SK-MEL-5 (cell line): ENCODE data around the gene FAM163B. TPM values are rescaled to one million over a fixed set of nuclear protein-coding genes. Genes with fewer than 3 reads are reported as not detected.
A peak's percentile ranks its signal among the peaks of the same experiment; 100 is the strongest.

Experiments used
- DNase-seq: peaks from one replicate; pipeline ENCODE4 v3.0.0-alpha.2; 2016; ENCODE audit warnings: low read depth, low spot score
- in situ Hi-C: cut with HindIII; loops from 2 replicates; pipeline ENCODE4 v1.10.0; 2016; ENCODE audit warnings: low sequenced_read_pairs, high pct_unique_total_duplicates, low pct_unique_long_range_greater_than_20kb
- total RNA-seq: library from RNA; depleted of rRNA; stranded (reverse); fragments of >200 nt; shearing (Covaris generic); gene quantifications from 2 replicates; pipeline ENCODE4 v1.2.3, GENCODE V29; 2014; rRNA removed

The FAM163B gene
- total RNA-seq, 1 experiment from 2014 or later, result not detected

DNA sequence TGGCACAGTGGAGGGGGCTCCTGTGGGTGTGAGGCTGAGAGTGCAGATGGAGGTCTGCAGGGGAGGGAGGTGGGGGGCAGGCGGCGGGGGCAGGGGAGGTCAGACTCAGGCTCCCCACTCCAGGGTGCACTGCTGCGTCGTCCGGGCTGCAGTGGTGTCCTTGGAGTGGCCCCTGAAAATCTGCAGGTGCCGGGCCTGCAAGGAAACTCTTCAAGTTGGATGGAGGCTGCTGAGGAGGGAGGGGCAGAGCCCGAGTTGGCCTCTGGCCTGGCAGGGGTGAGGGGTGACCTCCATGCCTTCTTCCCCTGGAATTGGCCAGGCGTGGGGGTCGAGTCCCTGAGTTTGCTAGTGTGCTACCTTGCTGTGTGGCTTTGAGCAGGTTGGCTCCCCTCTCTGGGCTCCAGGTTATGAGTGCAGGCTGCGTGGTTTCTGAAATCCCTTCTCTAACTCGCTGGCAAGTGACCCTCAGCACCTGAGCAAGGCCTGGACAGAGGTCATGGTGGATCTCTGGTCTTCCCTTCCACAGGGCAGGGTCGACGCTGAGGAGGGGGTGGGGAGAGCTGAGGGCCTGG is 73.8 kb downstream of the FAM163B start:
- no peak for DNase-seq
- in situ Hi-C loops, result no loop called here

DNA sequence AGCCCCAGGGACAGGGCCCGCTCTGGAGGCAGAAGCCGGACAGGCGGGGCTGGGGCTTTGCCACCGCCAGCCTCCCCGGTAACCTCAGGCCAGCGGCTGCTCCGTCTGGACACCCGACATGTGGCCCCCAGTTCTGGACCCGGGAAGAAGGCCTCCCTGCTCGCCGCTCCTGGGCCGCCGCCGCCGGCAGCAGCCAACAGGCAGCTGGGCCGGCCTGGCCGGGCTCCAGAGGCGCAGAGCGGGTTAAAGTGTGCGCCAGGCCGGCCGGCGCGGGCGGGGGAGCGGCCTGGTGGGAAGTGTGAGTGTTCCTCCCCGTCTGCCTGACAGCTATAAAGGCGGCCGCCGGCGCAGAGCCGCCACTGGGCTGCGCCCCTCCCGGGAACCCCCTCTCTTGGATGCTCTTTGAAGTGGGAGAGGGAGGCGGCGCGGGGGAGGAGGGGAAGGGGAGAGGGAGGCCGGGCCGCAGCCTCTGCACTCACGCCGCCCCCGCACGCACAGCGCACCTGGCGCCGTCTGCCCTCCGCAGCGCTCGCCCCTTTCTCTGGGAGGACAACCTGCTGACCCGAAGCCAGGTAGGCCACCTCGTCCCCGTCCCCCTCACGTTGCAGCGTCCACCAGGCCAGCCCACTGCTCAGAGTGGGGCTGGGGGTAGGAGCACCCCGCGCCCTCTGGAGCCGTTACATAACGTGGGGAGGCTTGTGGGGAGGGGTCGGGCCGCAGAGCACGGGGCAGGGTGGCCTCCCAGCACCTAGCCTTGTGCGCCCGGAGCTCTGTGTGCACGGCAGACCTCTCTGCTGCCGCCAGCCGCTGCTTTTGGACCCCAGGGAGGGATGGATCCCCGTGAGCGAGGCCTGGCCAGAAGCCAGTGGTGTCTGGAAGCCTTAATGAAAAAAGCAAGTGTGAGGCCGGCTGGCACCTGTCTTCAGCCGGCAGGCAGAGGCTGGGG is 74.6 kb downstream of the FAM163B start, which contains the start of gene ADAMTSL2:
Gene ADAMTSL2, plus strand, starts transcription at position 359 of the 946 bp plus-strand sequence. CDS start 2,009 bp downstream, outside the sequence.
- in situ Hi-C loops, result no loop called here
- no peak for DNase-seq

DNA sequence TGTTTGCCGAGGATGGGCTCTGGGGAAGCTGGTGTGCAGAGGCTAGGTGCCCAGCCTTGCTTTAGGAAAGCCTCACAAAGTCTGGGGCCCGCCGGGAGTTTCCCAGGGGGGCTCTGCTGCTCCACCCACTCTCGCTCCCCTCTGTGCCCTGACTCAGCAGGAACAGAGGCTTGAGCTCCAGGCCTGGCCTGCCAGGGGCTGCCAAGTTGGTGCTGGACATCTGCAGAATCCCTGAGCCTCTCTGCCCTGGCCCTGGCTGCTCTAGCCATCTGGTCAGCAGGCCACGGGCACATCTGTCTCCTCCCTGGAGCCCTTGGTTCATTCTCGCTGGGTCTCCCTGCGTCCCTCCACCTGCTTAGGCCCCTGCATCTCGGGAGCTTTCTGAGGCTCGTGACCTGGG is 75.3 kb downstream of the FAM163B start:
- in situ Hi-C loops, result no loop called here
- no peak for DNase-seq

DNA sequence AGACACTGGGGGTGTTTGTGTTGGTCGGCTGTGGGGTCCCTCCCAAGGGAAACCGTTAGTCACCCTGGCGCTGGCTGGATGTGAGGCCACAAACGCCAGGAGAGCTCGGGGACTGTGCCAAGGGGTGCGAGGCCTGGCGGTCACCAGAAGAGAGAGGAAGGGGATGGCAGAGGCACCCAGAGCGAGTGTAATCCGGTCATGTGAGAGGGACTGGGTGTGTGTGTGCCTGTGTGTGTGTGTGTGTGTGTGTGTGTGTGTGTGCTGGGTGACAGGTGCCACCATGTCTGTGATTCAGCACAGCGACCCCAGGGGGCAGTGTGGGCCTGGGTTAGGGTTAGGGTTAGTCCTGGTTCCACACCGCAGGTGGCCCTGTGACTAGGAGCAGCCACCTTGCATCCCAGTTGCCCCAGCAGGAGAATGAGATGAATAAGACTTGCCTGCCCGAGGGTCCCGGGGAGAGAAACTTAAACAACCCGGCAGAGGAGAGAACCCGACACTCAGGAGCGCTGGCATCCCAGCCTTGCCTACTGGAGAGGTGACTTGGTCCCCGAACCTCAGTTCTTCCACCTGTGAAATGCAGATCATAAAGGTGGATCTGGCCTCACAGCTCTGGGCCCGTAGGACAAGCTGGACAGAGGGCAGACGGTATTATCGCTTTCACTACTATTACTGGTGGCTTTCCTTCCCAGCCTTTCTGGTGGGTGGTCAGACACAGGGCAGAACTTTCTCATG is 76.1 kb downstream of the FAM163B start:
- in situ Hi-C loops, result no loop called here
- DNase-seq, result peak; percentile 64

DNA sequence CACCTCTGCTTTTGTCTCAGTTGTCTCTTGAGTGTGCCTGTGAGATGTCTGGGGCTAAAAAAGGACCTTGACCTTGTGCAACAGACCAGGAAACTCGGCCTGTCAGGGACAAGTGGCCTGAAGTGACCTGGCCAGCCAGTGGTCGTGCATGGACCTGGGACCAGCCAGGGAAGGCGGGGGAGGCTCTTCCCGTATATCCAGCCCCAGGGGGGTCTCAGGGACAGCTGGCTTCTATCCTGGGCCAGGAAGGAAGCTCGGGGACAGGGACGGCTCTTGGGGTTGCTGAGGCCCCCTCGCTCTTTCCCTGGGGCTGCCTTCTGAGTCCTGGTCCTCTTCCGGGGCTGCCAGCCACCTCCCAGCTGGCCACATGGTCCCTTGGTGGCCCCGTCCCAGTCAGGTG is 77.9 kb downstream of the FAM163B start:
- in situ Hi-C loops, result no loop called here
- DNase-seq, result no peak

DNA sequence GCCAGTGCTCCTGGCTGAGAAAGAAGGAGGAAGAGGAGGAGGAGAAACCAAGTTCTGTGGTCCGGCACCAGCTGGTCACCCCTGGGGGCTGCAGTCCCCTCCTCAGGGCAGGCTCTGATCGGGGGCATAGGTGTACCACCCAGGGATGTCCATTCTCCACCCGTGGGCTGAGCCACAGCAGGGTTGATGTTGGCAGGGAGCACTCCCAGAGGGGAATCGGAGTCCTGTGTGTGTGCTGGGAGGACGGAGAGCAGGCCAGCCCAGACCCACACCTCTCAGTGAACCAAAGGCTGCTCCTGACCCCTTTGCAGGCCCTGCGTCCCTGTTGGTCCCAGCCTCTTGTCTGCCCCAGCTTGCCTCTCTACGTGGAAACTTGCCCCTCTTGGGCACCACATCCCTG is 79.3 kb downstream of the FAM163B start:
- DNase-seq, result no peak
- in situ Hi-C loops, result no loop called here

DNA sequence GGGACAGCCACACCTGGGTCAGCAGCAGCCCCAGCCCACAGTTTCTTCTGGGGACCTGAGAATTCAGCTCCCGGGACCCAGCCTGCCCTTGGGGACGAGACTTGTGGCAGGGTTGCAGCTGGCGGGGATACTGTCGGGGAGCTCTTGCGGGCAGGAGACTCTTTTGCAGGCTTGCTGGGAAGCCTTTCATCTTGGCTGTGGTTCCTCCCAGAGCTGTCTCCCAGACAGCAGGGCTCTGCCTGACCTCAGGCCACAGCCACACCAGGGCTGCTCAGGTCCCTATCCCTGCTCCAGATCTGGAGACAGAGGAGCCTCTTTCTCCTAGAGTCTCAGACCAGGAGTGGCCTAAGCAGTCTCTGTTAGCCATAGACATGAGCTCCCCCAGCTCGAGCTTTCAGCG is 79.7 kb downstream of the FAM163B start:
- in situ Hi-C loops, result no loop called here
- no peak for DNase-seq

DNA sequence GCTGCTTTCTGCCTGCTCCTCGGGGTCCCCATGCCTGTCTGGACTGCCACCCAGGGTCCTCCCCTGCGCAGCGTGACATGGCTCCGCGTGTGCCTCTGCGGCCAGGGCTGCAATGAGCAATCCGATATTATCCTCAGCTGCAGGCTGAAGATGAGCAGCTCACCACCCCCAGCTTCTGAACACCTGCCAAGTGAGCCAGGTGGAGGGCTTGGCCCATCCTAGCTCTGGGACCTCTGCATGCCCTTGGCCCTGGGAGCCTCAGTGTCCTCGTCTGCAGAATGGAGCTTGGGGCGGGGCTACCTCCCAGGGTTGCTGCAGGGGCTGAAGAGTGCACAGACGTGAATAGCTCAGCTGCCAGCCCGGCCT is 80.3 kb downstream of the FAM163B start:
- DNase-seq, result no peak
- in situ Hi-C loops, result no loop called here

DNA sequence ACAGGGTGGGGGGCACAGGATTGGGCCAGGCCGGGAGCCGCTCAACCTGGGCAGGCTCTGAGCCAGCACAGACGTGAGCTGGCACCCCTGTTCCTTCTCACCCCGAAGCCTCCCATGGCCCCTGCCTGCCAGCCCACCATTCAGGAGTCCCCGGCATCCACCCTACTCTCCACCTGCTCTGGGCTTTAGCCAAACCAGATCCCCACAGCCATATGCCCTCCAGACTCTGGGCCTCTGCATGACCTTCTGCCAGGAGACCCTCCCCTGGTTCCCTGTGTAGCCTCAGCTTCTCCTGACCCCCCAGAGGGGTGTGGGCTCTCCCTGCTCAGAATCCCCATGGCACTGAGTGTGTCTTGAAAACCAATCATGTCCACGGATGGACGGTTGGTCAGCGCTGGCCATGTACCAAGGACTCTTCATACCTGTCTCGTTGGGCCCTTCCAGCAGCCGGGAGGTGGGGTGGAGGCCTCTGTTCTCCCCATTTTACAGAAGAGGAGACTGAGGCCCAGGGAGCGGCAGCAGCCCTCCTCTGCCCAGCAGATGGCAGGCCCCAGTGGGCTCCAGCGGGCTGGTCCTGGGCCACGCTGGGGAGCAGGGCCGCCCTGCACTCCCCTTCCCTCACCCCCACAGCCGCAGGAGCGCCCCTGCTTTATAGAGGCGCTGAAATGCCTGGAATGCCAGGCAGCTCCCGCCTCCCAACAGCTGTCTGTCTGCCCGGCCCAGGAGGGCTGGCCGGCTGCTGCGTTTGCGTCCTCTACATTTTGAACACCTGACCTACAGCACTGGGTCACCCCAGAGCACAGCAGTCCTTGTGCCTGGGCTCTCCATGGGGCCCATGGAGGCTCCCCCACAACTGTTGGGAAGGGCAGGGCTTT is 81.0 kb downstream of the FAM163B start:
- in situ Hi-C loops, result no loop called here

DNA sequence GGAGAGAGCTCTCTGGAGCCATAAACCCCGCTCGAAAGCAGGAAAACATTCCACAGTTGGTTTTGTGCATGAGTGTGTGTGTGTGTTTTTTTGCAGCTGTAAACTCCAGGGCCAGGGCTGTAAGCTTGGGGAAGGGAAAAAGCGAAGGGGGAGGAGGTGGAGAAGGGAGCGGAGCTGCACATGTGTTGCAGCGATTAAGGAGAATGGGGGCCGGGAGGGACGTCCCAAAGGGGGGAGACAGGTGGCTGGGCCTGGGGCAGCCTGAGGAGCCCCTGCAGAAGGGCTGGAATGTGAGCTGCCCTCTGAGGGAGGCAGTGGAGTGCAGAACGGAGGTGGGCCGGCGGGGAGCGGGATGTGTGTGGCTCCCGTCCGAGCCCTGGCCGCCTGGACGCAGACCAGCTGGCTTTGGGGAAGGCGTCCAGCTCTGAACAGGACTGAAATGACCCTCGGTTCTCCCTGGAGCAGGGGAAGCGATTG is 81.7 kb downstream of the FAM163B start:
- DNase-seq, result no peak
- in situ Hi-C loops, result no loop called here

More for the DNA sequence above, 81.0 kb downstream of the FAM163B start:
- DNase-seq, result no peak

Other genes with a start within 250 kb of the FAM163B start
- 469 and 490 TPM in 2 replicates for gene SURF4, start 233.3 kb downstream of the FAM163B start, total RNA-seq
- gene STKLD1, start 233.0 kb downstream of the FAM163B start, total RNA-seq, result 1.4 and 1.7 TPM in 2 replicates
- 27.3 and 29.2 TPM in 2 replicates for gene REXO4, start 191.4 kb downstream of the FAM163B start, total RNA-seq
- 0.67 and 1.7 TPM in 2 replicates for gene ADAMTS13, start 187.0 kb downstream of the FAM163B start, total RNA-seq
- gene CACFD1, start 149.4 kb downstream of the FAM163B start, total RNA-seq, result 2.9 and 3.6 TPM in 2 replicates
- 5.0 and 7.1 TPM in 2 replicates for gene SLC2A6, start 130.3 kb downstream of the FAM163B start, total RNA-seq
- gene MYMK, start 84.4 kb downstream of the FAM163B start, total RNA-seq, result not detected in 2 replicates
- 0.83 and 1.1 TPM in 2 replicates for gene ADAMTSL2, start 74.7 kb downstream of the FAM163B start, total RNA-seq
- gene DBH, start 27.0 kb upstream of the FAM163B start, total RNA-seq, result not detected in 2 replicates
- 0.61 and 0.88 TPM in 2 replicates for gene SARDH, start 129.0 kb upstream of the FAM163B start, total RNA-seq